GM12875 (cell line): ENCODE data around the gene SART1.

Experiments
- H3K4me3 ChIP-seq: one replicate; pipeline ENCODE4 v1.5.1; 2011; ENCODE audit warnings: low read depth, low read length, control low read depth
- CTCF ChIP-seq: IDR thresholded peaks from 2 replicates; pipeline ENCODE4 v1.5.1; 2011; ENCODE audit warnings: low read depth, mild to moderate bottlenecking, control low read depth, inconsistent platforms, low read length, moderate library complexity, borderline replicate concordance; ENCODE audit not compliant: insufficient read depth

The SART1 gene

DNA sequence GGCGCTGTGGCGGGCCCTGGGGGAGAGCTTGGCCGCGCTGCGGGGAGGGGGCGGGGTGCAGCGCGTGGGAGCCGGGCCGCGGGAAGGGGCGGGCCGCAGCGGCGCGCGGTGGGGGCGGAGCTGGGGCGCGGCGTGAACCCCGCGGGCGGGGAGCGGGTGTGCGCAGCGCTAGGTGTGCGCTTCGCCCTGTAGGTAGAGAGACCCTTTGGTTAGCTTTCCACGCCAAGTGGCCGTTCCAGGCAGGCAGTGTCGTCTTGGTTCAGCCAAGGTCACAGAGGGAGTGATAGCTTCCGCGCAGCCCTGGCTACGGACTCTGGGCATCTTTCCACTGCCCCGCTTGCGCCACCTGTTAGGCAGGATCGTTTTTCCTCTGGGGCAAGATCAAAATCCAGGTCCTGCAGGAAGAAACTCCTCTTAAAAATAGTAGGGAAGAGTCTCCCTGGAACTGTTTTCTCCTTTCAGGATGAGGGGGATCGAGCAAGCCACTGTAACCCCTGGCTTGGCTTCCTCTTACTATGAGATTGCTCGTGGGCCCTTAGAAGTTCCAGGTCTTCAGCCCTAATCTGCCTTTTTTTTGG is 41.2 kb downstream of the SART1 start:
- peak overlapping the region; percentile 85 for H3K4me3 ChIP-seq
- no peak for TF ChIP-seq CTCF

DNA sequence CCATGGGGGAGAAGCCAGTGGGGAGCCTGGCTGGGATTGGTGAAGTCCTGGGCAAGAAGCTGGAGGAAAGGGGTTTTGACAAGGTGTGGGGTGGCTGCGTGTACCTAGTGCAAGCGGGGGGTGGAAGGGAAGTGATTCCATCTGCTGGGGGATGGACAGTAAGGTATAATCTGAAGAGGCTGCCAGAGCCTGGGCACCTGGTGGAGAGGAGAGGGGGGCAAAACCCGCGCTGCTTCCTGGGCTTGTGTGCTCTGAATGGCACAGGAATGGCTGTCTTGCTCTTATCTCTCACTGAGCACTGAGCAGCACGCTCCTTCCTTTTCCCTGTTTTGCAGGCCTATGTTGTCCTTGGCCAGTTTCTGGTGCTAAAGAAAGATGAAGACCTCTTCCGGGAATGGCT is 41.8 kb downstream of the SART1 start:
- TF ChIP-seq CTCF = no peak
- peak overlapping the region; percentile 85 for H3K4me3 ChIP-seq

- no peak for TF ChIP-seq CTCF
- H3K4me3 ChIP-seq = no peak overlapping the region
These were observed 42.7 kb downstream of the SART1 start for GRCh38 chr11:66004186-66004585.

DNA sequence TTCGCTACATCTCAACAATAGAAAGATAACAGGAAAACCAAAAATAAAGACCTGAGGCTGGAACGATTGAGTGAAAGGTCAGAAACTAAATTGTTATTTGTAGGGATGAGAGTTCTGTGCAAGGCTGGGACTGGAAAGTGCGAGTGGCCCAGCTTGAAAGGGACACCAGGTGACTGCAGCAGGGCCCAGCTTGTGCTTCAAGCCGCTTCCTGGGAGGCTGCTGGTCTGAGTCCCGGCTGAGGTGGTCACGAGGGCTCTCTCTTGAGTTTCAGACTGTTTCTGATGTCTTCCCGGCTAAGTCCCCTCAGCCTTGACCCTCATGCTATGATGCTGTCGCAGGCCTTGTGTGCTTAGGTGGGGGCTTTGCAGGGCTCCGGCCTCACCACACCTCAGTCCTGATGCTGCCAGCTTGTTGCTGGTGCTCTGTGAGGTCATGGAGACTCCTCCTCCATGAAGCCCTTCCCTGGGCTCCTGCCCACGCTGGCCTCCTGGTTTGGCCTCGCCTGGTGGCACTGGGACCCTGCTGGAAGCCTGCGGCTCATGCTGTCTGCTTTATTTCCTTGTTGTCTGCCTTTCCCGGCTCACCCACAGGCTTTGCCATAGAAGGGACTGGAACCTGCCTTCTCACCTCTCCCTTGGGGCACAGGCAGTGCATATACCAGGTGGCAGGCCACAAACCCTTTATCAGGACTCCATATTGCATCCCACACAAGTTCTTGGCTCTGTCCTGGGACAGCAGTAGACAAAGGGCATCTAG is 44.8 kb downstream of the SART1 start:
- H3K4me3 ChIP-seq = no peak overlapping the region
- TF ChIP-seq CTCF = no peak

- TF ChIP-seq CTCF = no peak
- no peak overlapping the region for H3K4me3 ChIP-seq
These were observed 45.3 kb downstream of the SART1 start for GRCh38 chr11:66006891-66007176.

- no peak overlapping the region for H3K4me3 ChIP-seq
- TF ChIP-seq CTCF = no peak
These were observed 45.7 kb downstream of the SART1 start for GRCh38 chr11:66007201-66007634.

- H3K4me3 ChIP-seq = no peak overlapping the region
- no peak for TF ChIP-seq CTCF
These were observed 46.5 kb downstream of the SART1 start for GRCh38 chr11:66008095-66008467.
